ENCODE data around the gene HIF1A. TPM values are rescaled to one million over a fixed set of nuclear protein-coding genes. Genes with fewer than 3 reads are reported as not detected.

Gene HIF1A
- total RNA-seq: 359 and 717 TPM in 2 replicates

GRCh38 chr14:61694830-61695694 is at the start of gene HIF1A:
HIF1A (plus strand) TSS chr14:61695513; CDS start chr14:61695805, 292 bp downstream.

GRCh38 chr14:61761959-61762786 is 66.9 kb downstream of the HIF1A start, which contains the start of gene SNAPC1:
SNAPC1 (plus strand) TSS chr14:61762420; CDS start chr14:61762461, 41 bp downstream.

Other genes with a start within 250 kb of the HIF1A start
- gene SNAPC1, start 66.9 kb downstream of the HIF1A start, total RNA-seq: 6.3 and 7.9 TPM in 2 replicates
- 0.17 and 0.23 TPM in 2 replicates for gene SYT16, start 117.2 kb downstream of the HIF1A start, total RNA-seq

Data from pericardium fibroblast (primary cell).